Measurements from ENCODE around the gene KCNK16.

Gene KCNK16

DNA sequence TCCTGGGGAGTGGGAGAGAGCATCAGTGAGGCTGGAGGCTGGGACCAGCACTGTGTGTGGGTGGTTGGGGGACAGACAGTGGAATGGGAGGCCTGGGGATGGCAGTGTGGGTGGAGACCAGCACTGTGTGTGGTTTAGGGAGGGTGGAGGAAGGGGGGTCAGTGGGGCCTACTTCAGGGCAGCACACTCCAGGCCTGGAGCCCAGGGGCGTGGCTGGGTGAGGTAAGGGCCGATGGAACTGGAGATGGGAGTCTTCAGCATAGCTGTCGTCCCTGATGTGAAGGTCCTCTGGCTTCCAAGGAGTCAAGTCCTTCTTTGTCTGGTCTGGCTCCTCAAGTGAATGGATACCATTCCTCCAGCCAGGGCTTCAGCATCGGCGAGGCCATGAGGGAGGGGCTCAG, 26.9 kb downstream of the KCNK16 start:
- H3K36me3 ChIP-seq (ENCODE audit: control insufficient read depth in 1 of 2, insufficient read depth in 2 of 2, low read length in 2 of 2): no peaks in the 10 kb centered on the region
- H2AFZ ChIP-seq (ENCODE audit: insufficient read depth, low read length, poor library complexity): no peak overlapping the region
- H3K9ac ChIP-seq (ENCODE audit: low read length): no peak overlapping the region
- H3K79me2 ChIP-seq (ENCODE audit: control insufficient read depth, insufficient read depth, low read length, poor library complexity): no peaks in the 10 kb centered on the region
- H3K27me3 ChIP-seq (ENCODE audit: insufficient read depth, low read length): no peaks in the 10 kb centered on the region
- H4K12ac ChIP-seq (ENCODE audit: low read depth, low read length): no peak overlapping the region
- no peak overlapping the region for H3K18ac ChIP-seq (ENCODE audit: low read length)
- no peak overlapping the region for H3K27ac ChIP-seq (ENCODE audit: low read depth, low read length)
- H3K9me3 ChIP-seq (ENCODE audit: insufficient read depth, low read depth, low read length): no peaks in the 10 kb centered on the region
- H3K4me1 ChIP-seq (ENCODE audit: control insufficient read depth in 1 of 2, insufficient read depth in 2 of 2, low read length in 2 of 2): peaks cover 0 to 2% of the 10 kb centered on the region in 2 experiments
- DNase-seq: no peak
- no peak overlapping the region for H3K4me2 ChIP-seq (ENCODE audit: low read length)
- no peak overlapping the region for H4K8ac ChIP-seq (ENCODE audit: low read depth, low read length)
- no peak overlapping the region for H2AK5ac ChIP-seq (ENCODE audit: low read length)
- H2BK5ac ChIP-seq (ENCODE audit: low read depth, low read length, poor library complexity): no peak overlapping the region
- no CpG with 5 or more reads among the region's 5 CpGs for WGBS (ENCODE audit: extremely low coverage, insufficient coverage, insufficient read length)
- no peak overlapping the region for H3K14ac ChIP-seq (ENCODE audit: low read length)
- H2BK12ac ChIP-seq (ENCODE audit: low read length): no peak overlapping the region
- no peaks in the 10 kb centered on the region for H3K79me1 ChIP-seq (ENCODE audit: low read length)
- no peak overlapping the region for H3K4ac ChIP-seq (ENCODE audit: low read depth, low read length)
- no peak overlapping the region for H3K23ac ChIP-seq (ENCODE audit: low read length)
- H2BK120ac ChIP-seq (ENCODE audit: insufficient read depth, low read length, poor library complexity): no peak overlapping the region
- H4K91ac ChIP-seq (ENCODE audit: low read depth, low read length): no peak overlapping the region
- no peak overlapping the region for H3K4me3 ChIP-seq (ENCODE audit: low read depth, low read length)

DNA sequence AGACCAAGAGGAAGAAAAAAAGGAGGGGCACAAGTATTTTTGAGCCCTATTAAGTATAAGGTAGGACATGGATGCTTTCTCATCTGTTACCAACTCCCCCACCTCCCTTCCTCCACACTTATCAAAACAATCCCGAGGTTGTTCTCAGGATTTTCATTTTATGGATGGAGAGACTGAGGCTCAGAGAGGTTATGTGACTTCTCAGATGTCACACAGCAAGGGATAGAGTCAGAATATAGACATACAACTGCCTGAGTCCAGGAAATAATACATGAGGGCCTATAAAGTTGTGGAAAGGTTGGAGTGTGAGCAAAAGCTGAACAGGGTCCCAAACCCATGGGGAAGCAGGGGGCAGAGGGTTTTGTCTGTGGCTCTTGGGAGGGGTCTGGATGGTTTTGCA, 27.6 kb downstream of the KCNK16 start:
- Histone ChIP-seq H3K27ac (ENCODE audit: low read depth, low read length) (no peak overlapping the region), H3K9me3 (ENCODE audit: insufficient read depth, low read depth, low read length) (no peaks in the 10 kb centered on the region), H2BK120ac (ENCODE audit: insufficient read depth, low read length, poor library complexity) (no peak overlapping the region), H4K91ac (ENCODE audit: low read depth, low read length) (no peak overlapping the region), H4K8ac (ENCODE audit: low read depth, low read length) (no peak overlapping the region), H3K4ac (ENCODE audit: low read depth, low read length) (no peak overlapping the region), H2AFZ (ENCODE audit: insufficient read depth, low read length, poor library complexity) (no peak overlapping the region), H3K79me2 (ENCODE audit: control insufficient read depth, insufficient read depth, low read length, poor library complexity) (no peaks in the 10 kb centered on the region), H2BK5ac (ENCODE audit: low read depth, low read length, poor library complexity) (no peak overlapping the region), H3K79me1 (ENCODE audit: low read length) (no peaks in the 10 kb centered on the region), H3K14ac (ENCODE audit: low read length) (no peak overlapping the region), H3K9ac (ENCODE audit: low read length) (no peak overlapping the region), H2AK5ac (ENCODE audit: low read length) (no peak overlapping the region), H3K4me1 (ENCODE audit: control insufficient read depth in 1 of 2, insufficient read depth in 2 of 2, low read length in 2 of 2) (peaks cover 0 to 2% of the 10 kb centered on the region in 2 experiments), H3K4me2 (ENCODE audit: low read length) (no peak overlapping the region), H3K23ac (ENCODE audit: low read length) (no peak overlapping the region), H3K18ac (ENCODE audit: low read length) (no peak overlapping the region), H3K4me3 (ENCODE audit: low read depth, low read length) (no peak overlapping the region), H2BK12ac (ENCODE audit: low read length) (no peak overlapping the region), H3K36me3 (ENCODE audit: control insufficient read depth in 1 of 2, insufficient read depth in 2 of 2, low read length in 2 of 2) (no peaks in the 10 kb centered on the region), H4K12ac (ENCODE audit: low read depth, low read length) (no peak overlapping the region), H3K27me3 (ENCODE audit: insufficient read depth, low read length) (no peaks in the 10 kb centered on the region)
- WGBS (ENCODE audit: extremely low coverage, insufficient coverage, insufficient read length): no CpG with 5 or more reads among the region's 1 CpG
- DNase-seq: no peak

GRCh38 chr6:39294133-39294532, 28.4 kb downstream of the KCNK16 start:
- no peak overlapping the region for H2AK5ac ChIP-seq (ENCODE audit: low read length)
- H2BK5ac ChIP-seq (ENCODE audit: low read depth, low read length, poor library complexity): no peak overlapping the region
- WGBS (ENCODE audit: extremely low coverage, insufficient coverage, insufficient read length): no CpG with 5 or more reads among the region's 5 CpGs
- no peak overlapping the region for H3K14ac ChIP-seq (ENCODE audit: low read length)
- no peak overlapping the region for H3K23ac ChIP-seq (ENCODE audit: low read length)
- H3K9me3 ChIP-seq (ENCODE audit: insufficient read depth, low read depth, low read length): no peaks in the 10 kb centered on the region
- no peak overlapping the region for H2BK120ac ChIP-seq (ENCODE audit: insufficient read depth, low read length, poor library complexity)
- no peak overlapping the region for H3K9ac ChIP-seq (ENCODE audit: low read length)
- H3K4me2 ChIP-seq (ENCODE audit: low read length): no peak overlapping the region
- no peaks in the 10 kb centered on the region for H3K36me3 ChIP-seq (ENCODE audit: control insufficient read depth in 1 of 2, insufficient read depth in 2 of 2, low read length in 2 of 2)
- H4K91ac ChIP-seq (ENCODE audit: low read depth, low read length): no peak overlapping the region
- no peak overlapping the region for H3K4ac ChIP-seq (ENCODE audit: low read depth, low read length)
- no peak overlapping the region for H3K18ac ChIP-seq (ENCODE audit: low read length)
- H3K79me2 ChIP-seq (ENCODE audit: control insufficient read depth, insufficient read depth, low read length, poor library complexity): no peaks in the 10 kb centered on the region
- no peak overlapping the region for H4K12ac ChIP-seq (ENCODE audit: low read depth, low read length)
- H3K27me3 ChIP-seq (ENCODE audit: insufficient read depth, low read length): no peaks in the 10 kb centered on the region
- H3K4me1 ChIP-seq (ENCODE audit: control insufficient read depth in 1 of 2, insufficient read depth in 2 of 2, low read length in 2 of 2): peaks cover 0 to 2% of the 10 kb centered on the region in 2 experiments
- no peak for DNase-seq
- no peaks in the 10 kb centered on the region for H3K79me1 ChIP-seq (ENCODE audit: low read length)
- H3K27ac ChIP-seq (ENCODE audit: low read depth, low read length): no peak overlapping the region
- H2AFZ ChIP-seq (ENCODE audit: insufficient read depth, low read length, poor library complexity): no peak overlapping the region
- no peak overlapping the region for H2BK12ac ChIP-seq (ENCODE audit: low read length)
- H3K4me3 ChIP-seq (ENCODE audit: low read depth, low read length): no peak overlapping the region
- no peak overlapping the region for H4K8ac ChIP-seq (ENCODE audit: low read depth, low read length)

- H2BK5ac ChIP-seq (ENCODE audit: low read depth, low read length, poor library complexity): no peak overlapping the region
- no peak overlapping the region for H3K18ac ChIP-seq (ENCODE audit: low read length)
- no peak overlapping the region for H3K4ac ChIP-seq (ENCODE audit: low read depth, low read length)
- H2BK120ac ChIP-seq (ENCODE audit: insufficient read depth, low read length, poor library complexity): no peak overlapping the region
- H4K12ac ChIP-seq (ENCODE audit: low read depth, low read length): no peak overlapping the region
- H3K4me1 ChIP-seq (ENCODE audit: control insufficient read depth in 1 of 2, insufficient read depth in 2 of 2, low read length in 2 of 2): no peaks in the 10 kb centered on the region
- no peaks in the 10 kb centered on the region for H3K36me3 ChIP-seq (ENCODE audit: control insufficient read depth in 1 of 2, insufficient read depth in 2 of 2, low read length in 2 of 2)
- H3K23ac ChIP-seq (ENCODE audit: low read length): no peak overlapping the region
- H3K4me3 ChIP-seq (ENCODE audit: low read depth, low read length): no peak overlapping the region
- no peak overlapping the region for H3K27ac ChIP-seq (ENCODE audit: low read depth, low read length)
- no peak overlapping the region for H3K14ac ChIP-seq (ENCODE audit: low read length)
- no peak overlapping the region for H4K8ac ChIP-seq (ENCODE audit: low read depth, low read length)
- H3K4me2 ChIP-seq (ENCODE audit: low read length): no peak overlapping the region
- H3K9me3 ChIP-seq (ENCODE audit: insufficient read depth, low read depth, low read length): no peaks in the 10 kb centered on the region
- H4K91ac ChIP-seq (ENCODE audit: low read depth, low read length): no peak overlapping the region
- WGBS (ENCODE audit: extremely low coverage, insufficient coverage, insufficient read length): no CpG with 5 or more reads among the region's 6 CpGs
- no peak for DNase-seq
- no peaks in the 10 kb centered on the region for H3K79me1 ChIP-seq (ENCODE audit: low read length)
- H3K79me2 ChIP-seq (ENCODE audit: control insufficient read depth, insufficient read depth, low read length, poor library complexity): no peaks in the 10 kb centered on the region
- peak overlapping the region; percentile 28 for H3K9ac ChIP-seq (ENCODE audit: low read length)
- no peaks in the 10 kb centered on the region for H3K27me3 ChIP-seq (ENCODE audit: insufficient read depth, low read length)
- H2BK12ac ChIP-seq (ENCODE audit: low read length): no peak overlapping the region
- no peak overlapping the region for H2AFZ ChIP-seq (ENCODE audit: insufficient read depth, low read length, poor library complexity)
- no peak overlapping the region for H2AK5ac ChIP-seq (ENCODE audit: low read length)
Measured at GRCh38 chr6:39292637-39293036, 29.9 kb downstream of the KCNK16 start.

Measured in trophoblast cell (in vitro differentiated cells and primary cell).